Esophagus (tissue), 2 donors: ENCODE measurements around the gene ABHD17A. TPM values are rescaled to one million over a fixed set of nuclear protein-coding genes. Genes with fewer than 3 reads are reported as not detected.

Experiments used
- H3K27ac ChIP-seq, 2 donors: one replicate each; pipeline ENCODE4 v1.5.1; 2013; ENCODE audit warnings: low read depth in 2 of 2, mild to moderate bottlenecking in 2 of 2, inconsistent platforms in 1 of 2, low read length in 1 of 2, moderate library complexity in 1 of 2
- H3K27me3 ChIP-seq, 2 donors: one replicate each; pipeline ENCODE4 v1.6.1; 2013; ENCODE audit warnings: low read length in 2 of 2, control low read depth in 1 of 2, mild to moderate bottlenecking in 1 of 2; ENCODE audit not compliant: insufficient read depth in 2 of 2, control insufficient read depth in 1 of 2
- H3K36me3 ChIP-seq, 2 donors: one replicate each; pipeline ENCODE4 v1.6.1; 2013; ENCODE audit warnings: low read length in 1 of 2; ENCODE audit not compliant: control insufficient read depth in 2 of 2, insufficient read depth in 2 of 2
- H3K4me1 ChIP-seq, 2 donors: one replicate each; pipeline ENCODE4 v1.6.1; 2013; ENCODE audit warnings: low read length in 1 of 2; ENCODE audit not compliant: control insufficient read depth in 2 of 2, insufficient read depth in 2 of 2
- H3K4me3 ChIP-seq, 2 donors: one replicate each; pipeline ENCODE4 v1.5.1; 2013; ENCODE audit warnings: low read length in 2 of 2, mild to moderate bottlenecking in 2 of 2, low read depth in 1 of 2, moderate library complexity in 1 of 2
- H3K9me3 ChIP-seq, 2 donors: one replicate each; pipeline ENCODE4 v1.6.1; 2013; ENCODE audit warnings: mild to moderate bottlenecking in 2 of 2, low read depth in 1 of 2, low read length in 1 of 2, moderate library complexity in 1 of 2; ENCODE audit not compliant: control insufficient read depth in 2 of 2, insufficient read depth in 1 of 2
- WGBS, 2 donors: extraction: QIAGEN DNeasy Blood & Tissue Kit; methylation state at CpG; one replicate each; pipeline ENCODE4 v1.1.7; 2013; 5-methylcytosine and 5-hydroxymethylcytosine counted together
- polyA plus RNA-seq, 2 donors: library from polyadenylated mRNA; stranded (reverse); fragments of 200-250 nt; gene quantifications; one replicate each; pipeline ENCODE4 v1.2.3, GENCODE V29; 2013
- donor health status: healthy with polysubstance abuse.
- donor health status: Bipolar disorder and iron deficiency.

ABHD17A gene
- polyA plus RNA-seq, 2 donors: 73.9 to 76.2 TPM

DNA sequence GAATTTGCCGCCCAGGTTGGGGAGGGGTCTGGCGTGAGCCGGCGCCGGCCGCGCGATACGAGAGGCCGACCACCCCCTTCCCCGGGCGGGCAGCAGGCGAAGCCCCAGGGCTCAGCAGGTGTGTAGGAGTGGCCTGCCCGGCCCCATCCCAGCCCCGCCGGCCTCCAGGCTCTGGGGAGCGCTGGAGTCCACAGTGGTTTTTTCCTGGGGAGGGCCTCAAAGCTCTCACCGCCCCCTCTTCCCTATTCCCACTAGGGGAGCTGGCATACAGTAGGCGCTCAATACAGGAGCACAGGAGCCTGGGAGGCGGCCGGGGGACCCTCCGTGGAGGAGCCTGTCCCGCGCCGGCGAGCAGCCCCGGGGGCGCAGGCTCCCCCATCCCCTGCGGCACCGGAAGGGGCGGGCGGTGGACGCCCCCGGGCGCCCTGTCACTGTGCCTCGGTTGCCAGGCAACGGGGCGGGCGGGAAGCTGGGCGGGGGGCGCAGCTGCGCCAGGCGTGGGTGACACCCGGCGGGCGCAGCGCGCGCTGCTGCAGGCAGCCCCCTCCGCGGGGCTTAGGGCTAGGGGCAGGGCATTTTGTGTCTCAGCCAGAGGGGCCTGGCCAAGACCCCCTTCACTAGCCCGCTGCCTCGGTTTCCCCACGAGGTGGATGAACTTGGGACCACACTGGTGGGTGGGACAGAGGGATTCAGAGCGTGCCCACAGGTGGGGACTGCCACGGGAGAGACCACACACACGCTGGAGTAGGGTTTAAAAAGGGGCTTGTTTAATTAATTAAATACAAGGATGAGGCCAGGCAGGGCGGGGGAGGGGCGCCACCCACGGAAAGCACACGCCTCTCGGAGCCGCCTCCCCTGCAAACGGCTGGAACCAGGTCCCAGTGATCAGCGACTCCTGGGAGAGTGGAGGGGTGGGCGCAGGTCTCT, 33.4 kb downstream of the ABHD17A start:
- no peak overlapping the region for H3K27ac ChIP-seq
- peaks cover 7 to 42% of the 10 kb centered on the region in 2 donors for H3K4me1 ChIP-seq
- no peaks in the 10 kb centered on the region for H3K9me3 ChIP-seq
- 27 to 32% methylated on average over 43 to 66 of the region's 66 CpGs for WGBS, 2 donors
- no peak overlapping the region for H3K4me3 ChIP-seq
- peaks cover 0 to 3% of the 10 kb centered on the region in 2 donors for H3K36me3 ChIP-seq
- no peaks in the 10 kb centered on the region for H3K27me3 ChIP-seq

DNA sequence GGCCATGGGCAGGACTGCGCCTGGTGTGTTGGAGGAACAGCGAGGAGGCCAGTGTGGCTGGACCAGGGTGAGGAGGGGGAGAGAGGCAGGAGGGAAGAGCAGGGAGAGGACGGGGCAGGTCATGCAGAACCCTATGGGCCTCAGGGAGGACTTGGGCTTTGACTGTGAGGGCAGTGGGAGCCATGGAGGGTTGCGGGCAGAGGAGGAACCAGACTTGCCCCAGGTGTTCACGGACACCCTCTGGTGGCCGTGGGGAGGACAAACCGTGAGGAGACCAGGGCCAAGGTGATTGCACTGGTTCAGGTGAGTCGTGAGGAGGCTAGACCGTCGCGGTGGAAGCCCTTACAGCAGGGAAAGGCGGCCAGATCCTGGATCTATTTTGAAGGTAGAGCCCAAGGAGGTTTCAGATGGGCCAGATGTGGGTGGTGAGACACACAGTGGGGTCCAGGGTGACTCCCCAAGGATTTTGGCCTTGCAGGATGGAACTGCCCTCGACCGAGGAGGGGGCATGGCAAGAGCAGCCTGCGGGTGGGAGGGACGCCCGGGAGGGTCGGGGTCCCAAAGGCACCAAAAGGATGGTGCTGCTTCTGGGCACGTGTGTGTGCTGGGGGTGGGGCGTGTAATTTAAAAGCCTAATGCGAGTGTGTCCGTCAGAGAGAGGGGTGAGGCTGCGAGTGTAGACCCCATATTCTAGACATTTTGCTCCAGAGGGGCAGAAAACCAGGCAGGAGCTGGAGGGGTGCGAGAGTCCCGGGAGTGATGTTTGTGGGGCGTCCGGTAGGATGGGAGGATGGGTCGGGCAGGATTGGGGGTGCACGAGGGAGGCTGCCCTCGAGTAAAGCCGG, 34.3 kb downstream of the ABHD17A start:
- Histone ChIP-seq H3K4me3 (no peak overlapping the region), H3K9me3 (no peaks in the 10 kb centered on the region), H3K36me3 (peaks cover 0 to 3% of the 10 kb centered on the region in 2 donors), H3K27ac (no peak overlapping the region), H3K27me3 (no peaks in the 10 kb centered on the region), H3K4me1 (peaks cover 11 to 44% of the 10 kb centered on the region in 2 donors)
- WGBS, 2 donors: 70 to 72% methylated on average over 31 of the region's 31 CpGs

DNA sequence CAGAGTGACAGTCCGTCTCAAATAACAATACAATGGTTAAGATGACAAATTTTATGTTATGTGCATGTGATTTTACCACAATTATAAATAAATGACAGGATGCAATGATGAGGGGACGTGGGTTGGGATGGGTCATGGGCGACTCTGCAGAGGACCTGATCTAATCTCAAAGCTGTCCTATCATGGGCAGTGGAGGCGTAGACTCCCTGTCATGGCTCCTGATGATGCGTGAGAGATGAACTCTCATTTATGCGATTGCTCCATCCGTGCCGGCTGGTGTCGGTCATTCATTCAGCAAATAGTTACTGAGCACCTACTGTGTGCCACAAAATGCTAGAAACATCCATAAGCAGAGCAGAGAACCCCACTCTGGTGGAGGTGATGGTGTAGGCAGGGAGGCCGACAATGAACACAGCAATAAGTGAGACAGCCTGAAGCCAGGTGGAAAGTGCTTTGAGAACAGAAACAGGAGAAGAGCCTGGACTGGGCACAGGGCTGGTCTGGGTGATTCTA, 35.4 kb downstream of the ABHD17A start:
- Histone ChIP-seq H3K27ac (no peak overlapping the region), H3K27me3 (no peaks in the 10 kb centered on the region), H3K4me3 (no peak overlapping the region), H3K9me3 (no peaks in the 10 kb centered on the region), H3K4me1 (peaks cover 8 to 44% of the 10 kb centered on the region in 2 donors), H3K36me3 (peaks cover 0 to 9% of the 10 kb centered on the region in 2 donors)
- WGBS, 2 donors: 88 to 90% methylated on average over 10 of the region's 10 CpGs

DNA sequence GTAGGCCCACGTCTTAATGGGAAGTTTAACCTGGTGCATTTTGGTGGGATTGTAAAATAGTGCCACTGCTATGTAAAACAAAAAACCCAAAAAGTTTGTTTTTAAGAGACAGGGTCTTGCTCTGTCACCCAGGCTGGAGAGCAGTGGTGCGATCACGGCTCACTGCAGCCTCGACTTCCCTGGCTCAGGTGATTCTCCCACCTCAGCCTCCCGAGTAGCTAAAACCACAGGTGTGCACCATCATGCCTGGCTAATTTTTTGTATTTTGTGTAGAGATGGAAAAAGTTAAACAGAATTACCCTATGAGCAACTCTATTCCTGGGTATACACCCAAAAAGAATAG, 36.2 kb downstream of the ABHD17A start:
- H3K36me3 ChIP-seq: peaks cover 0 to 10% of the 10 kb centered on the region in 2 donors
- H3K9me3 ChIP-seq: no peaks in the 10 kb centered on the region
- 49 to 57% methylated on average over 5 of the region's 5 CpGs for WGBS, 2 donors
- H3K4me3 ChIP-seq: no peak overlapping the region
- peak overlapping the region; percentile 63 to 95 for H3K27ac ChIP-seq
- peaks cover 15 to 46% of the 10 kb centered on the region in 2 donors for H3K4me1 ChIP-seq
- no peaks in the 10 kb centered on the region for H3K27me3 ChIP-seq

- no peaks in the 10 kb centered on the region for H3K27me3 ChIP-seq
- H3K27ac ChIP-seq: peak within 1 kb of the TSS; percentile 95 to 100
- 2% methylated on average over 42 to 60 of the region's 60 CpGs for WGBS, 2 donors
- no peaks in the 10 kb centered on the region for H3K9me3 ChIP-seq
- H3K4me3 ChIP-seq: peak within 1 kb of the TSS; percentile 88 to 97
- H3K4me1 ChIP-seq: peaks cover 21 to 47% of the 10 kb centered on the region in 2 donors
- peaks cover 0 to 11% of the 10 kb centered on the region in 2 donors for H3K36me3 ChIP-seq
Observed at GRCh38 chr19:1848399-1849131, 36.7 kb downstream of the ABHD17A start, which contains the start of gene REXO1. Gene REXO1 (minus strand): TSS chr19:1848483. CDS start chr19:1848358, 125 bp downstream.

GRCh38 chr19:1847684-1848398, 37.5 kb downstream of the ABHD17A start:
- Histone ChIP-seq H3K27me3 (no peaks in the 10 kb centered on the region), H3K4me1 (peaks cover 27 to 43% of the 10 kb centered on the region in 2 donors), H3K27ac (peak overlapping the region; percentile 95 to 100), H3K9me3 (no peaks in the 10 kb centered on the region), H3K36me3 (peaks cover 0 to 11% of the 10 kb centered on the region in 2 donors), H3K4me3 (peak overlapping the region; percentile 88 to 97)
- WGBS, 2 donors: 0% methylated on average over 54 to 72 of the region's 72 CpGs

DNA sequence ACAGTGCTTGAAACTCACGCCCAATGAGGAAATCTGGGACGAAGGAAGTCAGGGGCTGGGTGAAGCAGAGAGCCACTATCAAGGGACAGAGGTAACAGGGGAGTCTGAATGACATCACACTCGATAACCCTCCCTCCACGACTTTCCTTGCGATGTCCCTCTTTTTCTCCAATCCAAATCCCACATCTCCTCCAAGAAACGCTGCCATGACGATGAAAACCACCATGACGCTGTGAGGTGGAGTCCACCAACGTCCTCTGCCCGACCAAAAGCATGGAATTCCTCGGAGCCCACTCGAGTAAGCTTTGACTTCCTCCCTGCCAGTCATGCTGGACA, 38.0 kb downstream of the ABHD17A start:
- Histone ChIP-seq H3K27me3 (no peaks in the 10 kb centered on the region), H3K9me3 (no peaks in the 10 kb centered on the region), H3K27ac (peak overlapping the region in 1 of 2 donors; percentile 100), H3K4me1 (peaks cover 29 to 44% of the 10 kb centered on the region in 2 donors), H3K4me3 (peak overlapping the region; percentile 88 to 97), H3K36me3 (peaks cover 0 to 11% of the 10 kb centered on the region in 2 donors)
- WGBS, 2 donors: 8% methylated on average over 12 of the region's 12 CpGs

DNA sequence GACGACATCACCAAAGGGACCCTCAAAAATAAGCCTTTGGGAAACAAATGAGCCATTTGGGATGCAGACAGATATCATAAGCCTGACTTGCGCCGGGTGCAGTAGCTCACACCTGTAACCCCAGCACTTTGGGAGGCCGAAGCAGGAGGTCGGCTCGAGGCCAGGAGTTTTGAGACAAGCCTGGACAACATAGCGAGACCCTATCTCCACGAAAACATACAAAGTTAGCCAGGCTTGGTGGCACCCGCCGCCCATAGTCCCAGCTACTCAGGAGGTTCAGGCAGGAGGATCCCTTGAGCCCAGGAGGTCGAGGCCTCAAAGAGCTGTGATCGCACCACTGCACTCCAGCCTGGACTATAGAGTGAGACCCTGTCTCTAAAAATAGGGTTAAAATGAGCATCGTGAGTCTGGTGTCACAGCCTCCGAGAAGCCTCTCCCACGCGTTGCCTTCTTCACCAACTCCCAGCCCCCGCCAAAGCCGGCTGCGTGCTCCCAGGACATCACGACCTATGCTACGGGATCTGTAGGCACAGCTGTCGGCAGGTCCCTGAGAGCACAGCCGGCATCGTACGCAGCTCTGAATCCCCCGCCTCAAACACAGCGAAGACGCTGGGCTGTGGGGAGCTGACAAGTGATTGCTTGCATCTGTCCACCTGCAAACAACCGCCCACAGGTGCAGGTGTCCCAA, 38.6 kb downstream of the ABHD17A start:
- no peak overlapping the region for H3K27ac ChIP-seq
- H3K27me3 ChIP-seq: no peaks in the 10 kb centered on the region
- peaks cover 30 to 43% of the 10 kb centered on the region in 2 donors for H3K4me1 ChIP-seq
- H3K36me3 ChIP-seq: peaks cover 0 to 11% of the 10 kb centered on the region in 2 donors
- H3K9me3 ChIP-seq: no peaks in the 10 kb centered on the region
- 73% methylated on average over 29 of the region's 29 CpGs for WGBS, 2 donors
- peak overlapping the region; percentile 88 to 97 for H3K4me3 ChIP-seq
